ENCODE measurements around the gene MATR3.
"Not testable (repeated sequence)": the region's sequence is repeated elsewhere in the genome, so short reads cannot be mapped to it uniquely, and the experiment has no call there.

Gene MATR3, protein sequence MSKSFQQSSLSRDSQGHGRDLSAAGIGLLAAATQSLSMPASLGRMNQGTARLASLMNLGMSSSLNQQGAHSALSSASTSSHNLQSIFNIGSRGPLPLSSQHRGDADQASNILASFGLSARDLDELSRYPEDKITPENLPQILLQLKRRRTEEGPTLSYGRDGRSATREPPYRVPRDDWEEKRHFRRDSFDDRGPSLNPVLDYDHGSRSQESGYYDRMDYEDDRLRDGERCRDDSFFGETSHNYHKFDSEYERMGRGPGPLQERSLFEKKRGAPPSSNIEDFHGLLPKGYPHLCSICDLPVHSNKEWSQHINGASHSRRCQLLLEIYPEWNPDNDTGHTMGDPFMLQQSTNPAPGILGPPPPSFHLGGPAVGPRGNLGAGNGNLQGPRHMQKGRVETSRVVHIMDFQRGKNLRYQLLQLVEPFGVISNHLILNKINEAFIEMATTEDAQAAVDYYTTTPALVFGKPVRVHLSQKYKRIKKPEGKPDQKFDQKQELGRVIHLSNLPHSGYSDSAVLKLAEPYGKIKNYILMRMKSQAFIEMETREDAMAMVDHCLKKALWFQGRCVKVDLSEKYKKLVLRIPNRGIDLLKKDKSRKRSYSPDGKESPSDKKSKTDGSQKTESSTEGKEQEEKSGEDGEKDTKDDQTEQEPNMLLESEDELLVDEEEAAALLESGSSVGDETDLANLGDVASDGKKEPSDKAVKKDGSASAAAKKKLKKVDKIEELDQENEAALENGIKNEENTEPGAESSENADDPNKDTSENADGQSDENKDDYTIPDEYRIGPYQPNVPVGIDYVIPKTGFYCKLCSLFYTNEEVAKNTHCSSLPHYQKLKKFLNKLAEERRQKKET

DNA sequence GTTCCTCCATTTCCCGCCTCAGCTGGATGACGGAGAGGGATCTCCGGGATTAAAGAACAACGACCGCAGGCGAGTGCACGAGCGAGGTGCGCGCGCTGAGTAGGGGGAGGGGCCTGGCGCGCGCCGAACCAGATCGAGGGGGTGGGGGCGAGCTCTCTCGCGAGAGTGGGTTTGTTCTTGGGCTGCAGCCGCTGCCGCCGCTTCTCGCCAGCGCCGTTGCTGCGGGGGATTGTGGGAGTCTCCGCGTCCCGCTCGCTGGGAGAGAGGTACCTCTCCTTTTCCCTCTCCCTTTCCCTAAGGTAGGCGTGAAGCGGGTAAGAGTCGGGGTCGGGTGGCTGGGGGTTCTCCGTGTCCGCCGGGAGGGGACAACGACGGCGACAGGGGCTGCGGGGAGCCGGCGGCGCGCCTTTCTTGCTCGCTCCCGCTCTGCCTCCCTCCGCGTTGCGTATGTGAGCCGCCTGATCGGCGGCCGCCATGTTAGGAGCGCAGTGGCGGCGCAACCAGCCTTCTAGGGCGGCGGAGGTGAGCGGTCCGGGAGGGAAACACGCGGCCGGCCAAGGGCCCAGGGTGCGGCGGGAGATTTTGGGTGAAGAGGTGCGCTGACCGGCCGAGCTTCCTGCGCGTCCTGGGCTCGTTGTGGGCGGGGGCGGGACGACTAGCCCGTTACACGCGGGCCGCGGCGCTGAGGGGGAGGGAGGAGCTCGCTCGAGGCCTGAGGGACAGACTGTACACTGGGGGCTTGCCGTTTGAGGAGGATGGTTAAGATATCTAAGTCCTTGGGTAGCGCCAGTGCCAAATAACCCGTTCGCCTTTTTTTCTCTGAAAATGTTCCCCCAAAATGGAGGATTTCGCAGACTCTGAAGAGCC, at the start of gene MATR3:
MATR3 (plus strand) TSS at position 234 of the 867 bp plus-strand sequence. CDS start 13,676 bp downstream, outside the sequence.
- in situ Hi-C loops (cut with MboI; ENCODE audit: low sequenced_read_pairs): no loop called here

DNA sequence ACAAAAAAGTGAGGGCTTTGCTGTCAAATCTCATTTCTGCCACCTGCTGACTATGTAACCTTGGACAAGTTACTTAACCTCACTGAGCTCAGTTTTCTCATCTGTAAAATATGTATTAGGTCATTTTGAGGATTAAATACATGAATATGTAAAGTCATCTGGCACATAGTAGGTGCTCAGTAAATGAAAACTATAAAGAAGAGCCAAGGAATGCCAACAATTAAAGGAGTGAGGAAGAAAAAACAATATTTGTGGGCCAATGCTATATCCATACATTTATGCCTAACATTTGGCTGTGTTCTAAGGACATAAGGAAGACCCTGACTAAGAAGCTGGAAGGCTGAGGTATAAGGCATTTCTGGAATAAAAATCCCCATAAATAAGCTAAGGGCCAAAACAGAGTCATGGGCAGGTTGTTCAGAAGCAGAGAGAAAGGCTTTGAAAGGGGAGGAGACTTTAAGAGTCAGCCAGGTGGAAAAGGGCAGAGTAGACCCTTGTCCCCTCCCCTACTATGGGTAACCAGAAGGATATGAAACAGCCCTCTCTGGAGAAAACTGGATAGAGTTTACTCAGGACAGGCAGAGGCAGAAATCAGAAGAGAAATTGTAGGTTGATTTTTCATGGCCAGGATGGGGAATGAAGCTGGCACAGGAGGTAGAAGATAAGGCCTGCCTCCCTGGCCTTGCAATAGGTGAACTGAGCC, 47.8 kb upstream of the MATR3 start:
- in situ Hi-C loops (cut with MboI; ENCODE audit: low sequenced_read_pairs): no loop called here

DNA sequence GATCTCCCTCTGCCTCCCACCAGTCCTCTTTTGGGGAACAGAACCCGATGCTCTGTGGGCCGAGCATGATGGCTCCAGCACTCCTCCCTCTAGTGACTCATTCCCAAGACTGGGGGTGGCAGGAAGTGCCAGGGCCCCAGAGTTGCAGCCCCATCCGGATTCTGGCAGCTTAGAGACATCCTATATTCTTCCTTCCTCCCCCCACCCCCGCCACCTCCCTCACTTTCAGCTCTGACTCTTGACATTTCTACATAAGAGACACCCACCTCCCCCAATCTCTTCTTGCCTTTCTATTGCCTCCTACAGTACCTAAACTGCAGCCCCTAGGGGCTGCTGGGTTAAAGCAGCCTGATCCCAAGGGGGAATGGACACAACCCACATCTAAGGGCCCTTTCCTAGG, 47.1 kb upstream of the MATR3 start:
- in situ Hi-C loops (cut with MboI; ENCODE audit: low sequenced_read_pairs): no loop called here

DNA sequence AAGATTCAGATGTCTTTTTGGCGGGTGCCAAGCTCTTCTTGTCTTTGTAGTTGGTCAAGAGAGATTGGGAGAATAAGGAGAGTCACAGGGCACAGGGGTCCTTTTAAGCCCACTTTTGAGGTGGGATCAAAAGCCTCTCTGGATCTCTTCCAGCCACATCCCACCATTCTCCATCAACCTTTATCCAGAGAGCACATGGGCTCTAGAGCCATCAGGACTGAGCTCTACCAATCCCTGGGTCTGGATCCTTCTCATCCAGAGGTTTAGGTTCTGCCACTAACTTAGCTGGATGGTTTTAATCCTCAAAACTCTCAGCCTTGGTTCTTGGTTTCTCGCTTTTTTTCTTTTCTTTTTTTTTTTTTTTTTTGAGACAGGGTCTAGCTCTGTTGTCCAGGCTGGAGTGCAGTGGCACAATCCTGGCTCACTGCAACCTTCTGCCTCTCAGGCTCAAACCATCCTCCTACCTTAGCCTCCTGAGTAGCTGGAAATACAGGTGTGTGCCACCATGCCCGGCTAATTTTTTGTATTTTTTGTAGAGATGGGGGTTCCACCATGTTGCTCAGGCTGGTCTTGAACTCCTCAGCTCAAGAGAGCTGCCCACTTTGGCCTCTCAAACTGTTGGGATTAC, 44.6 kb upstream of the MATR3 start:
- in situ Hi-C loops (cut with MboI; ENCODE audit: low sequenced_read_pairs): no loop called here

DNA sequence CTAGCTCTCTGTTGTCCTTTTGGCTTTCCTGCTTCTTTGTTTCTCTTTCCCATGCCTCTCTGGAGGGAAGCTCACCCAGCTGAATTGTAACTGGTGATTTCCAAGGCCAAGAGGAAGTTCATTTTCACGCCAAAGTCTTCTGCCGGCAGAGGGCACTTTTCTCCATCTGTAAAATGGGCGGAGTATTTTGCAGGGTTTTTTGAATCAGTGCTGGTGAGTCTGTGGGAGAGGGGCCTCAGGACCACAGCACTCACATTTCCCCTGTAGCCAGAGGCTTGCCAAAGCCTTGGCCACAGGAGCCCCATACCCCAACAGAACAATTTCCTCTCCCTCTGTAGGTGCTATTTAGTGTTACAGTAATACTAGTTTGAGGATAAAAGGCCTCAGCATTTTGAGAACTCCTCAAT, 42.3 kb upstream of the MATR3 start:
- in situ Hi-C loops (cut with MboI; ENCODE audit: low sequenced_read_pairs): no loop called here

DNA sequence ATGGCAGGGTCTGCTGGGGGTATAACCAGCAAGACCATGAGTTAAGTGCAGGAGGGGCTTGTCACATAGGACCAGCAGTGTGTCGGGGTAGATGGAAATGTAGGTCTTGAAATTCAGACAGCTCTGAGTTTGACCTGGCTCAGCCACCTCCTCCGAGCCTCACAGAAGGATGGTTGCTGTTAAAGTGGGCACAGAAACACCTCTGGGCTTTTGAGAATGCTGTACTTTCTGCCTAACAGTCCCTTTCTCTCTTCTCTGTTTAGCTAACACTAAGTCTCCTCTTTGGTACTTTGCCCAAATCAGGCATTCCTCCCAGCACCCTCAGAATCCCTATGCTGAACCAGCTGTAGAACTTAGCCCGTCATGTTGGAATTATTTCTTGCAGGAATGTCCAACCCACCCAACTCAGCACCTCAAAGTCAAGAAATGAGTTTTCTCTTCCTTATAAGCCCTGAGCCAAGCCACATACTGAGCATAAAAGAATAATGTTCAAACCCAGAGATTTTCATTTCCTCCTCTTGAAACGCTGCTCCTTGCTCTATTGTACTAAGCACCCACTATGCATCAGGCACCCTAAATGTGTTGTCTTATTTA, 41.7 kb upstream of the MATR3 start:
- in situ Hi-C loops (cut with MboI; ENCODE audit: low sequenced_read_pairs): no loop called here

DNA sequence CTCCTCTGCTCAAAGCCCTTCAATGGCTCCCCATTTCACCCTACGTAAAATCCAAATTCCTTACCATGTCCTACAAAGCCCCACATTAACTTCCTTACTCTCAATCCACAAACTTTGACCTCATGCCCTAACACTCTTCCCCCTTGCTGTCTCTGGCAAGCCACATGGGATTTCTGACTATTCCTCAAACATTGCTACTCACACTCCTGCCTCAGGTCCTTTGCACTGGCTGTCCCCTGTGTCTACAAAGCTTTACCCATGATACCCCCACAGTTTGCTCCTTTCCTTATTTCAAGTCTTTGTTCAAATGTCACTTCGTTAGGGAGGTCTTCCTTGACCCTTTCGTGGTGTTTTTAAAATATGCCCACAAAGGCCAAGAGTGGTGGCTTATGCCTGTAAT, 40.4 kb upstream of the MATR3 start:
- in situ Hi-C loops (cut with MboI; ENCODE audit: low sequenced_read_pairs): no loop called here

DNA sequence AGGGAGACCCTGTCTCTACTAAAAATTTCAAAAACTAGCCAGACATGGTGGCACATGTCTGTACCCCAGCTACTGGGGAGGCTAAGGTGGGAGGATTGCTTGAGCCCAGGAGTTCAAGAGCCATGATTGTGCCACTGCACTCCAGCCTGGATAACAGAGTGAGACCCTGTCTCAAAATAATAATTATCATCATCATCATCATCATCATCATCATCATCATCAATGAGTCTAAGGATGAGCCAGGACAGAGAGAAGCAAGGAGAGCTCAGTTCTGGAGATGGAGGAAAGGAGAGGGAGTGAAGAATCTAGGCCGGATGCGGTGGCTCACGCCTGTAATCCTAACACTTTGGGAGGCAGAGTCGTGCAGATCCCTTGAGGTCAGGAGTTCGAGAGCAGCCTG, 36.7 kb upstream of the MATR3 start:
- in situ Hi-C loops (cut with MboI; ENCODE audit: low sequenced_read_pairs): no loop called here

DNA sequence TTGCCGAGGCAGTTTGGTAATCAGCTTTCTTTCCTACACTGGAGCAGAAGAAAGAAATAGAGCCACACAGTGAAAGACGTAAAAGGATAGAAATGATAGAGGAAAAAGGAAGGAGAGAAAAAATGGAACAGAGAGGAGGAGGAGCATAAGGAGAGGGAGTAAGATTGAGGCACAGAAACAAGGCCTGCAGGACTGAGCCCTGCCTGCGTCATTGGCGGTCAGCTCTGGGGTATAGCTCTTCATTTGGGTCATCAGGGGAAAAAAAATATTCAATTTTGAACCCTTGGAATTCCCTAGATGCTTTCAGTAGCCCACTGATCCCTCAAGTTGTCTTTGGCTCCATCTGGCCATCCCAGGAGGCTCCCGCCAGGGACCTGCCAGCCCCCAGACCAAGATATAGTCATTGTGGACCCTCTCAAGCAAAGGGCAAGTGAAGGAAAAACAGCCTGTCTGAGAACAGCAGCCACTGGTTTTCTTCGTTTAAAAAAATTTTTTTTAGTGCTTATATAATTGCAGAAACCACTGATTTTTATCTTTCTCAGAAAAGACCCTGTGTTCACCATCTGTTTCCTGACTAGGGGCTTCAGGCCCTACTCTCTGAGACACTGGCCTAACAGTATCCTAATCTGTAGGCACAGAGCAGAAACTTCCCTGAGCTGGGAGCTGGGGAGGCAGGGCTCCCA, 31.3 kb upstream of the MATR3 start:
- in situ Hi-C loops (cut with MboI; ENCODE audit: low sequenced_read_pairs): no loop called here

DNA sequence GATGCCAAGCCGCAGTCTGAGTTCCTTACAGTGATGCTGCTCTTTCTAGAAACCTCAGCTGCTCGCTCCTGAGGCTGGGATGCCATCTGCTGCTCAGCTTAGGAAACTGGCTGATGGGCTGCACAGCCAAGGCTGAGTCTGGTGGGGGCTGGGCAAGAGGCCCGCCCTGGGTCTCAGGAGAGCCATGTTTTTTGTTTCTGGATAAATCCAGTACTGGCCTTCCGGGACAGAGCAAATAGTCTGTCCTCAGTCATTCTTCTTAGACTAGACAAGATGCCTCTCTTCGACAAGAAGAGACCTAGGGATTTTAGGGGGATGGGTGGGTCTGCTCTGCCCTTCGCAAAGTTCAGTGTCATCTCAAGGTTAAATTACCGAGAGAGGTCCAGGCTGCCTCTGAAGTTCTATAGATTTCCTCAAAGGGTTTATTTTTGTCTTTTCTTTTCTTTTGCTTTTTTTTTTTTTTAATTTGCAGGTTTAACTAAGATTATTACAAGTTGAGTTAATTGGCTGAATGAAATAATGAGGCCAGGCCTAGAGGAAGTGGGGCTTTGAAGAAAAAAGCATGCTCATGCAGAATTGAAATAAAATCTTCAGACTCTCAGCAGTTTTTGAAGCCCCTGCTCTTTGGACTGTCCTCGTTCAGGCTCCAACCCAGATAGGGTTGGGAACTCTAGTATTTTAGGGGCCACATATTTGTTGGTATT, 30.6 kb upstream of the MATR3 start:
- in situ Hi-C loops (cut with MboI; ENCODE audit: low sequenced_read_pairs): no loop called here

DNA sequence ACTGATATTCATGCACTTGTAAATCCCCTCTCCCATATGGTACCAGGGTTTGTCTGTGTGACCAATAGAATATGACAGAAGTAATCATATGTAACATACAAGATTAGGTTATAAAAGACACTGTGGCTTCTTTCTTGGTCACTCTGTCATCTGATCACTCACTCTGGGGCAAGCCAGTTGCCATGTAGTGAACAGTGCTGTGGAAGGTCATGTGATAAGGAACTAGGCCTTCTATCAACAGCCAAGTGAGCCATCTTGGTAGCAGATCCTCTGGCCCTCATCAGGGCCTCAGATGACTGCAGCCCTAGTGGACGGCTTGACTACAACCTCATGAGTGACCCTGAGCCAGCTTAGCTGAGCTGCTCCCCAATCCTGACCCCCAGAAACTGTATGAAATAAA, 30.0 kb upstream of the MATR3 start:
- in situ Hi-C loops (cut with MboI; ENCODE audit: low sequenced_read_pairs): no loop called here

DNA sequence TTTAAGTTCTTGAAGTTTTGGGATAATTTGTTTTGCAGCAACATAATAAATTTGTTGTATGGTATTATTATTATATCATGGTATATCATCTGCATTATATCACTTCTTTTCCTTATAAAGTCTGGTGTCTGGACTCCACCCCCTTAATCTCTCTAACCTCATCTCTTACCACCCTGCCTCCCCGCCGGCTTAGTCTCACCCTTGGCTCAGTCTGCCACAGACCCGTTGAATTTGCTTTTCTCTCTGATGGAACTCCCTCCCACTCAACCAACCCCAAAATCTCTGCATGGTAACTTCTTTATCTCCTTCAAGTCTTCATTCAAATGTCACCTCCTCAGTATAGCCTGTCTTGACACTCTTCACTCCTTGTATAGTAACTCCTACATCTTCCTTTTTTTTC, 29.6 kb upstream of the MATR3 start:
- in situ Hi-C loops (cut with MboI; ENCODE audit: low sequenced_read_pairs): no loop called here

DNA sequence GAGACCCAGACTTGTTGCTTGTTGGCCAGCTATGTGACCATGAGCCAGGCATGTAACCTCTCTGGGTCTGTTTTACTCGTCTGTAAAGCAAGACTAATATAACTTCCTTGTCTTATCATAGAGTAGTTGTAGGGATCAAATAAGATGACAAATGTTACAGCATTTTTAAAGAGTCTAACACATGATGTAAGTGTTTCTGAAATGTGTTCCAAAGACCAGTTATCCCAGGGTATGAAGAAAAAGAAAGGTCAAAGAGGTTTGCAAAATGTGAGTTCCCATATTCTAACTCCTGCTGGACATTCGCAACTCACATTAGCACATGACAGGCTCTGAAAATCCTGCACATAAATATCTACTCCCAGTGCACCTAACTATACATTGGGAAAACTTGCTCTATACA, 28.5 kb upstream of the MATR3 start:
- in situ Hi-C loops (cut with MboI; ENCODE audit: low sequenced_read_pairs): no loop called here

DNA sequence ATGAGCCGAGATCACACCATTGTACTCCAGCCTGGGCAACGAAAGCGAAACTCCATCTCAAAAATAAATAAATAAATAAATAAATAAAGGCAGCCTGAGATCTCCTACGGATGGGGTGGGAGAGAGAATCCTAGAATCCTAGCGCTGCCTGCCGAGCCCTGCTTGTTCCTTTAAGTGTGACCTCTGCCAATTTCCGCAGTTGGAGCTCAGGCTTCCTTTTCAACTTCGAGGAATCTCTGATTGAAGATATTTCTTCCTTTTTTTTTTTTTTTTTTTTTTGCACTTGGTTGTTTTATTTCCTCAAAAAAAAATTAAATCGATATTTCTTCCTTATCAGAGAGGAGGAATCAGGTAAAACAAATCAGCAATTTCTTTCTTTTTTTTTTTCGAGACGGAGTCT, 27.3 kb upstream of the MATR3 start:
- in situ Hi-C loops (cut with MboI; ENCODE audit: low sequenced_read_pairs): no loop called here

DNA sequence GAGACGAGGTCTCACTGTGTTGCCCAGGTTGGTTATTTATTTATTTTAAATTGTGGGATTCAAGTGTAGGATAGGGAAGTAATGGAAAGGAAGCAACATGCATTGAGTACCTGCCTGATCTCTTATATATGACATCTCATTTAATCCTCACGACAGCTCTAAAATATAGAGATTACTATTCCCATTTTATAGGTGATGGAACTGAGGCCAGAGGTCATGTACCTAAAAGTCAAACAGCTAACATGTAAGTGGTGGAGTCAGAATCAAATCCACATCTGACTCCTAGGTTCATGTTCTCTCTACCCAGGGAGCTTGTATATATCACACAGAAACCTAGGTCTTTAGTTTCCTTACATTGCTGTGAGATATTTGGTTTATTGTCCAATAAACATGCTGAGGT, 26.1 kb upstream of the MATR3 start:
- in situ Hi-C loops (cut with MboI; ENCODE audit: low sequenced_read_pairs): no loop called here

DNA sequence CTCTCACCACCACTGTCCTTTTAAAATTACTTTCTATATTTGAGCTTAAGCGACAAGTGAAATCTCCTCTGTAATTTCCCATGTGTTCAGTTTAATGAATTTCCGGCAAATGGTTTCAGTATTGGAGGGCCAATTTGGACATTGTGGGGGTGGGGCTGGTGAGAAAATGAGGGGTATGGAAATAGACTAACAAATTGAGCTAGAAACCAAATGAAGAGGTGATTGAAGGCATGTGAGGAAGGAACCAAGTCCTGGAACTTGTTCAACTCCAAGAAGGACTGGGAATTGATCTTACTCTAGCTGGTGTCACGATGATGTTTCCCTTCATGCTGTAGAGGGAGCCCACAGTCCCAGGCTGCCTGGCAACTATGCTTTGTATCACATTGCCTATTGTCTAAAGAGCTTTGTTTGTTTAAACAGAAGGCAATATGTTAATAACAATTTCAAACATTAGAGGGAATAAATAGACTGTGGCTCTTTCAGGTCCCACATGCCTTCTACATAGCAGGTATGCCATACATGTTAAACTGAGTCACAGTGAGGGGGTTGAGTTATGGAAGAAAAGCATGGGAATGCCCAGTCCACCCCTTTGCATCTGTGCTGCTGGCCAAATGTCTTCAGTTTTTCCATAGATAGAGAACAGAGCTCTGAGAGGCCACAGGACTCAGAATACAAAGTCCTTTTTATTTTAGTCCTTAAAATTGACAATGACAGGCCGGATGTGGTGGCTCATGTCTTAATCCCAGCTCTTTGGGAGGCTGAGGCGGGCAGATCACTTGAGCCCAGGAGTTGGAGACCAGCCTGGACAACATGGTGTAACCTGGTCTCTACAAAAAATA, 25.0 kb upstream of the MATR3 start:
- in situ Hi-C loops (cut with MboI; ENCODE audit: low sequenced_read_pairs): no loop called here

DNA sequence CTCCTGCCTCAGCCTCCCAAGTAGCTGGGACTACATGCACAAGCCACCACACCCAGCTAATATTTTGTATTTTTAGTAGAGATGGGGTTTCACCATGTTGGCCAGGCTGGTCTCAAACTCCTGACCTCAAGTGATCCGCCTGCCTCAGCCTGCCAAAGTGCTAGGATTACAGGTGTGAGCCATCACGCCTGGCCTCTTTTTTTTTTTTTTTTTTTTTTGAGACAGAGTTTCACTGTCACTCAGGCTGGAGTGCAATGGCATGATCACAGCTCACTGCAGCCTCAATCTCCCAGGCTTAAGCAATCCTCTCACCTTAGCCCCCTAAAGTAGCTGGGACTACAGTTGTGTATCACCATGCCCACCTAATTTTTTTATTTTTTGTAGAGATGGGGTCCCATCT, 22.8 kb upstream of the MATR3 start:
- in situ Hi-C loops (cut with MboI; ENCODE audit: low sequenced_read_pairs): not testable (repeated sequence)
